Measurements from ENCODE around the gene NOX4.
"Not testable (repeated sequence)": the region's sequence is repeated elsewhere in the genome, so short reads cannot be mapped to it uniquely, and the experiment has no call there.

NOX4 gene

DNA sequence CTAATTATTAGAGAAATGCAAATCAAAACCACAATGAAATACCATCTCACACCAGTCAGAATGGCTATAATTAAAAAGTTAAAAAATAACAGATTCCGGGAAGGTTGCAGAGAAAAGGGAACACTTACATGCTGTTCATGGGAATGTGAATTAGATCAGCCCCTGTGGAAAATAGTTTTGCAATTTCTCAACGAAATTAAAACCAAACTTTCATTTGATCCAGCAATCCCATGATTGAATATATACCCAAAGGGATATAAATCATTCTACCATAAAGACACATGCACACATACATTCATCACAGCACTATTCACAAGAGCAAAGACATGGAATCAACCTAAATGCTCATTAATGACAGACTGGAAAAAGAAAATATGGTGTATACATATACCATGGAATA lies 32.5 kb downstream of the NOX4 start:
- no peak for DNase-seq (ENCODE audit: low read depth, low spot score)

- DNase-seq (ENCODE audit: low read depth, low spot score), result no peak
Observed at GRCh38 chr11:89457190-89457589, 34.0 kb downstream of the NOX4 start.

DNA sequence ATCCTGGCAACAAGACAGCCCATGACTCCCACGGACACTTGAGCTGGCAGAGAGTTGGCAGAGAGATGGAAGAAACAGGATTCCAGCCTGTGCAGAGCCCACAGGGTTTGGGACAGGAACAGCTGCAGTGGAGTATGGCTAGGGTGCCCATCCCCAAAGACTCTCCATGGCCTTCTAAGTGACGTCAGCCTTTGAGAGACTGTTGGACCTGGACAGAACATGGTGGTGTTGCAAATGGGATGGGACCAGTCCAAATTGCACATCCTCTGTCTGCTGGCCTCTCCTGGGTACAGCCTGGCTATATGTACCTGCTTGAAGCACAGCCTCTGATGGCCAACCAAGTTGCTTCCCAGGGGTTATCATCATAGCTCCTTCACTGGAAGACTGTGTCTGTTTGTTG lies 34.5 kb downstream of the NOX4 start:
- no peak for DNase-seq (ENCODE audit: low read depth, low spot score)

DNA sequence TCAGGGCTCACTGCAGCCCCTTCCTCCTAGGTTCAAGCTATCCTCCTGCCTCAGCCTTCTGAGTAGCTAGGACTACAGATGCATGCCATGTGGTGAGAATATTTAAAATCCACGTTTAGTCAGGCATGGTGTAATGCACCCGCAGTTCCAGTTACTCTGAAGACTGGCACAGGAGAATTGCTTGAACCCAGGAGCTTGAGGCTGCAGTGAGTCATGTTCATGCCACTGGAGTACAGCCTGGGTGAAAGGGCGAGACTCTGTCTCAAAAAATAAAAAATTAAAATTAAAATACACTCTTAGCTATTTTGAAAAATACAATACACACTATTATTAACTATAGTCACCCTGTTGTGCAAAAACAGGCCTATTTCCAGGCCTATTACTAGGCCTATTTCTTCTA lies 38.4 kb downstream of the NOX4 start:
- no peak for DNase-seq (ENCODE audit: low read depth, low spot score)

DNA sequence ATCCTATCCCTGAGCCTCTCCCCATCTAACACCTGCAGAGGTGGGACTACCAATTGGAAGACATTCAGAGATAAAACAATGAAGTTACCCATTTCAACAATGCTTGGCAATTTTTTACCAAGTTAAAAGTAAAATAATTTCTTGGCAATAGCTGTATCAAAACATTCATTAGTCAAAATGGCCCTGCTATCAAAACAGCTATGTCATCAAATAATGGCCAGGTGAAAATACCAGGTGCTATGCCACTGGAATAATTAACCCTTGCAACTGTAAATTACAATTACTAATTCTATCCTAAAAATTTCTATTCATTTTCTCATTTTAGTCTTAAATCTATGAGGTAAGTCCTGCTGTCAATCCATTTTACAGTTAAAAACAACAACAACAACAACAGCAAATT lies 43.3 kb downstream of the NOX4 start:
- no peak for DNase-seq (ENCODE audit: low read depth, low spot score)

DNA sequence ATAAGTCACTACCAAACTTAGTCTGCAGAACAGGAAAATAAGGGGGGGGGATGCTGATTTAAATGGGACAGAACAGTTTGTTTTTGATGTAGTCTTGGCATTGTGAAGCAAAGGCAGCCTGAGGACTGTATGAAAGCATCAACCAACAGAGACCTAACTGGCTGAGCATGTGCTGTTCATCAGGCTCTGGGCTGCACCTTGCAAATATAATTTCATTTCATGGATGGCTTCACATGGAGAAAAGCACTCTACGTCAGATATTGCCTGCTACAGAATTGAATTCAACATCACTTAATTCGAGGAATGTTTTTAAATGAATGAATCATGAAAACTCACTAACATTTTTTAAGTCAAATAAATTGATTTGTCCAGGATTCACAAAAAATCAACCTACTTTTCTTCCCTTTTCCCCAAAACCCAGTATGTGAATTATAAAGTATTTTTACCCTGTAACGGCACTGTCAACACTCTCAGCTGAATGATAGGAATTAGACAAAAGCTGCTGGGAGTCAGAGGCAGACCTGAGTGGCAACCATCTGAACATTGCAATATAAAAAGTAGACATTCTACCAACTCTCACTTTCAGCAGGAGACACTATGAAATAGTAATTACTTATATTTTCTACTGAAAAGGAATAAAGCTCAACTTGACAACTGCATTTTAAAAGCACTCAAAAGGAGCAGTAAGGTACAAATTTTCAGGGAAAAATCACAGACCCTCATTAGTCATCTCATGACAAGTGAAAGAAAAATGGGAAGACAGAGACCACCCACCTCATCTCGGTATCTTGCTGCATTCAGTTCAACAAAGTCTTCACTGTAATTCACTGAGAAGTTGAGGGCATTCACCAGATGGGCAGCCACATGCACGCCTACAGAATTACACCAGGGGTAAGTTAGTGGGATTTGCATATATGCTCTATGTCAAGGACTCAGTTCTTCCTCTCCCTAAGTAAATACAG lies 47.5 kb downstream of the NOX4 start:
- DNase-seq (ENCODE audit: low read depth, low spot score), result no peak

- no peak for DNase-seq (ENCODE audit: low read depth, low spot score)
Observed at GRCh38 chr11:89442801-89443200, 48.4 kb downstream of the NOX4 start.

GRCh38 chr11:89441606-89442005 lies 49.6 kb downstream of the NOX4 start:
- no peak for DNase-seq (ENCODE audit: low read depth, low spot score)

DNA sequence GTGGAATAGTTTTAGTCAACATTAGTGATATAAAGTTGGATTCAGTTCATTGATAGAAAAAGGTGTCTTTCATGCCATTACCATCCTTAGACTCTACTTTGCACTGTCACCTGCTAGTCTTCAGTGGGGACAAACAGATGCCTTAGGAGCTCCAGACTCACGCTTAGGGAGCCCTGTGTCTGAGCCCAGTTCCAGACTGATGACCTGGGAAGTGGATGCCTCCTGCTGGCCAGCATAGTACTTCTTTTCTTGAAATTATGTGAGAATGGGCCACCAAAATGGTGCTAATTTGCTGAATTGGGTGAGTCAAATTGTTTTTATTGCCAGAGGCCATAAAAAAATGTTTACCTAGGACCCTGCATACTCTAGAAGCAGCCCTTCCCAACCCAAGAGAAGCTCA lies 53.9 kb downstream of the NOX4 start:
- DNase-seq (ENCODE audit: low read depth, low spot score), result no peak

- no peak for DNase-seq (ENCODE audit: low read depth, low spot score)
Observed at GRCh38 chr11:89436071-89436470, 55.1 kb downstream of the NOX4 start.

DNA sequence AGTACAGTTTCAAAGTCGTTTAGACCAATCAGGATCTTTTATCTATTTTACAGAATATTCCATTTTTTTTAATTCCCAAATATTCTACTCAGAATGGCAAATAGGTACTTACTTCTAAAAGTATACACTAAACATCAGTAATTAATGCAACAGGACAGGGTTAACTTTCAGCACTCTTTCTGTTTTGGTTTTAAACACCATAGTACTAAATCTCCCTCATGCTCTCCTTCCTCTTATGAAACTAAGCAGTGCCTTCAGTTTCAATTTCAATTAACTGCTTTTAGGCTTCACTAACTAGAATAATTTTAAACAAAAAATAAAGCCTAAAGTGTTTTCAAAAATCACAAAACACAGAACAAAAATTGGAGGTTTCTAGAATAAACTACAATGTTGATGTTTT lies 57.9 kb downstream of the NOX4 start:
- no peak for DNase-seq (ENCODE audit: low read depth, low spot score)

DNA sequence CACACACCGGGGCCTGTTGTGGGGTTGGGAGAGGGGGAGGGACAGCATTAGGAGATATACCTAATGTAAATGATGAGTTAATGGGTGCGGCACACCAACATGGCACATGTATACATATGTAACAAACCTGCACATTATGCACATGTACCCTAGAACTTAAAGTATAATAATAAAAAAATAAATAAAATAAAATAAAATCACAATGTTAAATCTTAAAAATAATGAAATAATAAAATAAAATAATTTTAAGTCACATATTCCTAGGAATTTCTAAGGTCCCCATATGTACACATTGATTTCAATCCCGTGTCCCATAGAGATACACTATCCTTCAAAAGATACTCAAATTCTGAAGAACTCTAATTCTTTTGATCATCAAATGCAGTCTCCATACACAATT lies 59.0 kb downstream of the NOX4 start:
- not testable (repeated sequence) for DNase-seq (ENCODE audit: low read depth, low spot score)

- DNase-seq (ENCODE audit: low read depth, low spot score), result not testable (repeated sequence)
Observed at GRCh38 chr11:89426501-89426900, 64.7 kb downstream of the NOX4 start.

DNA sequence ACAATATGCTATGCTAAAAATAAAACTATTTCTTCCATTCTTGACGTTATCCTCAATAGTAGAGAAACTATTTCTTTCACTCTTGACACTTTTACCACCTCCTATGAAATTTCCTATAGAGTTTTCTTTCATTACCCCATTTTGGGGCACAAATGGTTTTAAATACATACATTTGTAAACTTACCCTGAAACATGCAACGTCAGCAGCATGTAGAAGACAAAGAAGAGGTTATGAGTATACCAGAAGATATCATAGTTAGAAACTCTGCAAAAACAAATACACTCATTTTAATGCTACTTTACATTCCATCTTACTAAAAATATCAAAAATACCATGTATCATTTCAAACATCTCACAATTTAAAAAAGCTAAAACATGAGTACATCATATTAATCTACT lies 69.5 kb downstream of the NOX4 start:
- DNase-seq (ENCODE audit: low read depth, low spot score), result no peak

DNA sequence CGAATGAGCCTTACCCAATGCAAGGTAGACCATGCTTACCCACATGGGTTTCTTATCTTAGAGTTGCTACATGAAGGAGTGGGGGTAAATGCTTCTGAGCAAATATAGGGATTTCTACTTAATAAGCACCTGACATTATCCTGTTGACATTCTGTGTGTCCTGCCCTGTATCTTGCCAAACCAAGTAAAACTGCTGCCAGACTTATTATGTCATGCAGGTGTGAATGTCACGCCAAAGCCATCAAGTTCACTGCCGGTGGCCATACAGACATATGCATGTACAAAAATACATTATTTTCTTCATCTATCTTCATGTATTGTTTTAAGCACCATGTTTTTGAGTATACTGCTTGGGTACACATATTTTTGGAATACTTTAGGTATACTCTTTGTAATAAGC lies 70.2 kb downstream of the NOX4 start:
- DNase-seq (ENCODE audit: low read depth, low spot score), result no peak

GRCh38 chr11:89416961-89417360 lies 74.2 kb downstream of the NOX4 start:
- DNase-seq (ENCODE audit: low read depth, low spot score), result no peak

- peak; percentile 45 for DNase-seq (ENCODE audit: low read depth, low spot score)
Observed at GRCh38 chr11:89411112-89411511, 80.1 kb downstream of the NOX4 start.

- not testable (repeated sequence) for DNase-seq (ENCODE audit: low read depth, low spot score)
Observed at GRCh38 chr11:89410666-89411065, 80.5 kb downstream of the NOX4 start.

GRCh38 chr11:89408441-89408840 lies 82.7 kb downstream of the NOX4 start:
- DNase-seq (ENCODE audit: low read depth, low spot score), result not testable (repeated sequence)

DNA sequence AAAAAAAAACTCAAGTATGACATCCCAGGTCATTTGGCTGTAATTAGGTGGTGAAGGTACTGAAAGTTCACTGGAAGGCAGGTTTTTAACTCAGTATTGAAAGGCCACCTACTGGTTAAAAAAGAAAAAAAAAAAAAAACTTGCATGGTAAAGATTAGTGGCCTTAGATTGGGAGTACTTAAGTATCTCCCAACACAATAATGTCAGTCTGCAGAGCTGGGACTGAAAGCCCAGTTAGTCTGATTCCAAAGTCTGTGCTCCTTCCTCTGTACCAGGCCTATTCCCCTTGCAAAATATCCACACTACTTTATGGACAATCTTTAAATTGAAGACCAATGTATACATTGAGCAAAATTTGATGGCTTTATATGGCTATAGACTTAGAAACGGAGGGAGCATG lies 85.5 kb downstream of the NOX4 start:
- no peak for DNase-seq (ENCODE audit: low read depth, low spot score)

DNA sequence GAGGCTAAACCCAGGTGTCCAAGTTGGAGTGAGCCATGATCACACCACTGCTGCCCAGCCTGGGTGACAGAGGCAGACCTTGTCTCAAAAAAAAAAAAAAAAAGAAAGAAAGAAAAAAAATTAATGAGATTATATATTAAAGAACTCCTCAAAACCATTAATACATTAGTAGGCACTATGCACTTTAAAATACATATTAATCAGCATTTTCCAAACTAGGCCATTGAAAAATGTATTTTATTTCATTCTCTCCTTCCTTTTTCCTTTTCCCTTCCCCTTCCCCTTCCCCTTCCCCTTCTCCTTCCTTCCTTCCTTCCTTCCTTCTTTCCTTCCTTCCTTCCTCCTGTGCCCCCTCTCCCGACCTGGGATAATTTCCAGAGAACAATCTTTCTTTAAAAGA lies 99.5 kb downstream of the NOX4 start:
- DNase-seq (ENCODE audit: low read depth, low spot score), result not testable (repeated sequence)

GRCh38 chr11:89387501-89387900 lies 103.7 kb downstream of the NOX4 start:
- DNase-seq (ENCODE audit: low read depth, low spot score), result not testable (repeated sequence)

DNA sequence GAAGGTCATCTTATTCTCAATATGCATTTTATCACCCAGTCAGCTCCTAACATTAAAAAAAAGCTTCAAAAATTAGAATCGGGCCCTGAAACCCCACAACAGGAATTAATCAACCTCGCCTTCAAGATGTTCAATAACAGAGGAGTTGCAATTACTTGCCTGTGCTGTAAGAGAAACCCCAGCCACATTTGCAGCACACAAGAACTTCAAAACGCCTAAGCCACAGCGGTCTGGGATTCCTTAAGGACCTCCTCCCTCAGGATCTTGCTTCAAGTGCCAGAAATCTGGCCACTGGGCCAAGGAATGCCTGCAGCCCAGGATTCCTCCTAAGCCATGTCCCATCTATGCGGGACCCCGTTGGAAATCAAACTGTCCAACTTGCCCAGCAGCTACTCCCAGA lies 108.2 kb downstream of the NOX4 start:
- not testable (repeated sequence) for DNase-seq (ENCODE audit: low read depth, low spot score)

GRCh38 chr11:89381094-89381493 lies 110.1 kb downstream of the NOX4 start:
- no peak for DNase-seq (ENCODE audit: low read depth, low spot score)
